Measurements from ENCODE around the gene VEGFB.

DNA sequence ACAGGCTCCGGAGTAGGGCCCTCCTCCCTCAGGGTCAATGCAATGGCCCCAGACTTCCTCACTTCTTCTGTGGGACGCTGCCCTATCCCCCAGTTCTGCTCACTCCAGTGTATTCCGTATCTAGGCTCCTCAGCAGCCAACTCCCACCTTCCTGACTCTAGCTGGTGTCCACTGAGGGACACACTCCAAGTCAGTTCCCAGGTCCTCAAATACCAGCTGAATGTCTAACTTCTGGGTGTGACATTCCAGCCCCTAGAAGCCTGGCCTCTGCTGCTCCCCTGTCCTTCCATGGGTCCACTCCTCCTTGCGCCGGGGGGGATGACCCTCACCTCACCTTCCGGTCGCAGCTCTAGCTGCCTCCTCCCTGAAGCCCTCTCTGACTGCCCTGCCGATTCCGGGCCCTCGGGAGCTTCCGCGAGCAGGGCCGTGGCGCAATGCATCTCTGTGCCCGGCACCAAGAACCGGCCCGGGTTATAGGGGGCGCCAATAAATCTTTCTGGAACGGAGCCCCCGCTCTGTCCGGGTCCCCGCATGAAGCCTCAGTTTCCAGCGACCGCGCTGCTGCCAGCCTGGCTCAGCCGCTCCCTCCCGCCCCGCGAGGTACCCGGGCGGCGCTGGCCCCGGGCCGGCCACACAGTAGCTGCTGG, 34.6 kb downstream of the VEGFB start:
- TF ChIP-seq CTCF (conservative IDR thresholded peaks at IDR 0.05) (no peak), ZFX (IDR thresholded peaks at IDR 0.05) (peak; percentile 59; the same call in 1 of the 2 replicates)

Data from C4-2B (cell line).